H1 (cell line): Measurements from ENCODE around the gene KIF5C.

Experiments
- BRCA1 ChIP-seq: IDR thresholded peaks from 2 replicates; pipeline ENCODE4 v1.6.1; 2012; ENCODE audit warnings: low read depth, low read length, improper control_type of control experiment
- CBX5 ChIP-seq: fragments of 300-800, 300-1000 bp; sonication (generic); IDR thresholded peaks from 2 replicates; pipeline ENCODE4 v1.7.1; 2016; ENCODE audit warnings: antibody characterized with exemption, low read length, low read depth
- CHD2 ChIP-seq: IDR thresholded peaks from 2 replicates; pipeline ENCODE4 v1.6.1; 2012; ENCODE audit warnings: low read length, improper control_type of control experiment
- CTCF ChIP-seq, 3 experiments: IDR thresholded peaks; 1 replicate in 2 of 3; 2 replicates in 1 of 3; pipeline versions ENCODE4 v1.5.1 to v1.6.1; 2011; ENCODE audit warnings: low read length in 3 of 3, mild to moderate bottlenecking in 3 of 3, inconsistent platforms in 2 of 3, low read depth in 1 of 3, moderate library complexity in 1 of 3; ENCODE audit not compliant: insufficient read depth in 1 of 3; ENCODE audit errors: control extremely low read depth in 1 of 3
- EP300 ChIP-seq, 2 experiments: IDR thresholded peaks; 1 replicate in 1 of 2; 2 replicates in 1 of 2; pipeline ENCODE4 v1.6.1; 2011 to 2012; ENCODE audit warnings: low read depth in 2 of 2, low read length in 2 of 2, mild to moderate bottlenecking in 2 of 2, borderline replicate concordance in 1 of 2, inconsistent platforms in 1 of 2, moderate library complexity in 1 of 2
- EZH2 ChIP-seq: fragments of 200-600 bp; sonication (generic); IDR thresholded peaks from 2 replicates; pipeline ENCODE4 v1.7.1; 2012; ENCODE audit warnings: low read depth, mild to moderate bottlenecking, moderate library complexity, low read length, inconsistent platforms; ENCODE audit not compliant: severe bottlenecking
- HDAC2 ChIP-seq, 2 experiments: fragments of 300-600 bp in 1 of 2; sonication (generic) in 1 of 2; IDR thresholded peaks; 2 replicates each; pipeline ENCODE4 v1.6.1; 2011 to 2012; ENCODE audit warnings: low read depth in 2 of 2, low read length in 2 of 2, mild to moderate bottlenecking in 2 of 2, moderate library complexity in 2 of 2, borderline replicate concordance in 1 of 2, inconsistent platforms in 1 of 2
- JUN ChIP-seq: IDR thresholded peaks from 2 replicates; pipeline ENCODE4 v1.6.1; 2011; ENCODE audit warnings: low read depth, mild to moderate bottlenecking, improper control_type of control experiment, low read length
- JUND ChIP-seq: IDR thresholded peaks from 2 replicates; pipeline ENCODE4 v1.6.1; 2011; ENCODE audit warnings: mild to moderate bottlenecking, improper control_type of control experiment, low read length
- POLR2A ChIP-seq, 2 experiments: IDR thresholded peaks; 1 replicate in 1 of 2; 2 replicates in 1 of 2; pipeline ENCODE4 v1.6.1; 2011; ENCODE audit warnings: low read depth in 2 of 2, low read length in 2 of 2, mild to moderate bottlenecking in 2 of 2; ENCODE audit errors: control extremely low read depth in 1 of 2
- RAD21 ChIP-seq, 2 experiments: IDR thresholded peaks in 1 of 2; conservative IDR thresholded peaks in 1 of 2; 2 replicates each; pipeline ENCODE4 v1.6.1; 2011; ENCODE audit warnings: low read depth in 2 of 2, low read length in 2 of 2, improper control_type of control experiment in 1 of 2, inconsistent platforms in 1 of 2, mild to moderate bottlenecking in 1 of 2, moderate library complexity in 1 of 2
- USF2 ChIP-seq: IDR thresholded peaks from 2 replicates; pipeline ENCODE4 v1.6.1; 2011; ENCODE audit warnings: low read length, improper control_type of control experiment
- YY1 ChIP-seq: IDR thresholded peaks from 2 replicates; pipeline ENCODE4 v1.6.1; 2011; ENCODE audit warnings: low read depth, mild to moderate bottlenecking, low read length
- ZNF274 ChIP-seq: IDR thresholded peaks from 2 replicates; pipeline ENCODE4 v1.7.0; 2012; ENCODE audit warnings: low read length, borderline replicate concordance; ENCODE audit errors: extremely low read depth

- TF ChIP-seq CTCF (IDR thresholded peaks at IDR 0.05; ENCODE audit: control extremely low read depth in 1 of 3, insufficient read depth in 1 of 3, low read depth in 1 of 3, low read length in 3 of 3), result no peak
- TF ChIP-seq ZNF274, result no peak
- TF ChIP-seq POLR2A (IDR thresholded peaks at IDR 0.05; ENCODE audit: control extremely low read depth in 1 of 2, low read depth in 2 of 2, low read length in 2 of 2), result no peak
- no peak for TF ChIP-seq USF2
- TF ChIP-seq JUN, result no peak
- no peak for TF ChIP-seq JUND
- TF ChIP-seq RAD21 (IDR thresholded peaks at IDR 0.05 in 1 of 2, conservative IDR thresholded peaks at IDR 0.05 in 1 of 2; ENCODE audit: low read depth in 2 of 2, low read length in 2 of 2), result no peak
- TF ChIP-seq CBX5, result no peak
- TF ChIP-seq CHD2, result no peak
- TF ChIP-seq YY1, result no peak
- no peak for TF ChIP-seq BRCA1
- no peak for TF ChIP-seq EP300 (IDR thresholded peaks at IDR 0.05; ENCODE audit: borderline replicate concordance in 1 of 2, low read depth in 2 of 2, low read length in 2 of 2)
- no peak for TF ChIP-seq EZH2
- no peak for TF ChIP-seq HDAC2 (IDR thresholded peaks at IDR 0.05; ENCODE audit: borderline replicate concordance in 1 of 2, low read depth in 2 of 2, low read length in 2 of 2)
These were observed 69.5 kb downstream of the KIF5C start for GRCh38 chr2:148944536-148944935.
